ENCODE data around the gene ZFP36L1. TPM values are rescaled to one million over a fixed set of nuclear protein-coding genes. Genes with fewer than 3 reads are reported as not detected.

The ZFP36L1 gene
- total RNA-seq, 5 donors from 2014 or later (not counting 1 experiment from before 2014, with no cell fraction given) = 123 to 253 (median 233) TPM

DNA sequence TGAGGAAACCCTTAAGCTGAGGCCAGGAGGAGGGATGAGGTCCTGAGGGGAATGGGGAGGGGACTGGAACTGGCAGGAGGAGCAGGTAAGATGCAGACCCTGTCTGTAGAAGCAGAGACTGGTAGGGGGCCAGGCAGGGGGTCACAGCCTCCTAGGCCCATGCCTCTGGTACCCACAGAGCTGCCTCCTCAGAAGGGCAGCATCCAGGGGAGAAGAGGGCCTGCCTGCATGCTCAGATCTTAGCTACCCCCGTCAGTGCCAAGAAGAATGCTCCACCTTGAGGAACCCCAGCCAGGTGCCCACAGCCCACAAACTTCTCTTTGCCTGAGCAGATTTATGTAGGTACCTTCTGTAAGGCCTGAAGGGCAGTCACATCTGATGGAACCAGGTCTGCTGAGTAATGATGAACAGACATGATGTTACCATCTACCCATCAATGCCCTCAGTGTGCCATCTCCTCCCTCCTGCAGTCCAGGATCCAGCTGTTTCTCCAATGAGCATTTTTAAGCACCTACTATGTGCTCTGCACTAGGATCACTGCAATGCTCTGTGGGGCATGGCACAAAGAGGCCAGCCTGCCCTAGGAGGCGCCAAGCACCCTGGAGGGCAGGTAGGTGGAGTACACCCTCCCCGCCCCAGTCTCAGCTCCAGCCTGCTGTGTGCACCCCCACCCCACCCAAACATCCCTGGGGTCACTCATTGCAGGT lies 24.8 kb upstream of the ZFP36L1 start:
- Mint-ChIP-seq H3K4me3 (peak overlapping the region; percentile 75 to 89 (median 80)), H3K27me3 (no peaks in the 10 kb centered on the region), H3K36me3 (no peaks in the 10 kb centered on the region), H3K4me1 (peaks cover 67 to 86% (median 67%) of the 10 kb centered on the region in 3 donors), H3K9me3 (no peaks in the 10 kb centered on the region), H3K27ac (peak overlapping the region; percentile 89 to 92)
- Histone ChIP-seq H3K27me3 (replicated peaks in 1 of 2; ENCODE audit: control insufficient read depth in 2 of 2, extremely low read depth in 1 of 2, insufficient read depth in 2 of 2, low read length in 1 of 2) (no peaks in the 10 kb centered on the region), H3K4me3 (ENCODE audit: control insufficient read depth in 1 of 2, extremely low read depth in 1 of 2, low read length in 1 of 2) (no peak overlapping the region), H3K9me3 (no peaks in the 10 kb centered on the region), H3K4me1 (ENCODE audit: control insufficient read depth in 1 of 2, extremely low read depth in 1 of 2, insufficient read depth in 2 of 2, low read length in 2 of 2) (peaks cover 32 to 86% of the 10 kb centered on the region in 2 experiments), H3K36me3 (ENCODE audit: control insufficient read depth in 2 of 2, extremely low read depth in 1 of 2, insufficient read depth in 1 of 2, low read length in 1 of 2) (no peaks in the 10 kb centered on the region), H3K27ac (ENCODE audit: low read length) (no peak overlapping the region)
- CTCF ChIA-PET = interaction anchor here (0.8 to 6.5 kb wide), 12 partner anchors 26 to 873 kb away, joined by 3 to 95 read pairs (median 5); partner anchors contain the start of gene ZFP36L1 (in 1 of the 2)
- no peak for DNase-seq
- WGBS (ENCODE audit: insufficient coverage) = 100% methylated on average over 1 of the region's 3 CpGs
- POLR2A ChIA-PET = no interaction called here
- ATAC-seq (replicated peaks in 1 of 4) = no peak

DNA sequence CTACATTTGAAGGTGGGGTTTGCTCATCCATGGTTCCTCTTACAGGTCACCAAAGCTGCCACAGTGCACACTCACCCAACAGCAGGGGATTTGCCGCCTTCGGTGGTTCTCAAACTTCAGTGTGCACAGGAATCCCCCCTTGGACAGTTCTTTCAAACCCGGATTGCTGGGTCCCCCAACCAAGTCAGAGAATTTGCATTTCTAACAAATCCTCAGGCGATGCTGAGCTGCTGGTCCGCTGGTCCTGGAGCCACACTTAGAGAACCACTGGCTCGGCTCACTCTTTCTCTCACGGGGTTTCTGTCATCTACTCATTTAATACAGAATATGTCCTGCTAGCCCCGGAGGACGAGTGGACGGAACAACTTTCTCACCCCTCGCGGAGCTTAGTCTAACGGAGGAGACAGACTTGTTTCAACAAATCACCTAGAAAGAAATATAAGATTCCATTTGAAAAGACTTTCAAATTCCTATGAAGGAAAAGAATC lies 24.1 kb upstream of the ZFP36L1 start:
- H3K36me3 Mint-ChIP-seq = no peaks in the 10 kb centered on the region
- no peaks in the 10 kb centered on the region for H3K9me3 ChIP-seq
- ChIA-PET POLR2A (interaction anchor here (0.5 to 1.1 kb wide), 2 partner anchors 24 to 978 kb away, joined by 3 read pairs; partner anchors contain the start of gene ZFP36L1 (in 1 of the 2)), CTCF (interaction anchor here (0.8 to 6.5 kb wide), 17 partner anchors 16 to 1102 kb away, joined by 3 to 95 read pairs (median 5); partner anchors contain the start of gene ZFP36L1 (in 1 of the 2))
- H3K27me3 Mint-ChIP-seq = no peaks in the 10 kb centered on the region
- H3K4me3 ChIP-seq (ENCODE audit: control insufficient read depth in 1 of 2, extremely low read depth in 1 of 2, low read length in 1 of 2) = peak overlapping the region; percentile 62 to 73
- H3K27ac ChIP-seq (ENCODE audit: low read length) = peak overlapping the region; percentile 97
- H3K4me1 Mint-ChIP-seq = peaks cover 69 to 87% (median 71%) of the 10 kb centered on the region in 3 donors
- H3K27ac Mint-ChIP-seq = peak overlapping the region; percentile 89 to 92
- H3K36me3 ChIP-seq (ENCODE audit: control insufficient read depth in 2 of 2, extremely low read depth in 1 of 2, insufficient read depth in 1 of 2, low read length in 1 of 2) = no peaks in the 10 kb centered on the region
- peak overlapping the region; percentile 75 to 89 (median 80) for H3K4me3 Mint-ChIP-seq
- peaks cover 32 to 86% of the 10 kb centered on the region in 2 experiments for H3K4me1 ChIP-seq (ENCODE audit: control insufficient read depth in 1 of 2, extremely low read depth in 1 of 2, insufficient read depth in 2 of 2, low read length in 2 of 2)
- ATAC-seq (replicated peaks in 1 of 4) (no peak), DNase-seq (no peak)
- WGBS (ENCODE audit: insufficient coverage) = 40% methylated on average over 5 of the region's 13 CpGs
- H3K9me3 Mint-ChIP-seq = no peaks in the 10 kb centered on the region
- no peaks in the 10 kb centered on the region for H3K27me3 ChIP-seq (replicated peaks in 1 of 2; ENCODE audit: control insufficient read depth in 2 of 2, extremely low read depth in 1 of 2, insufficient read depth in 2 of 2, low read length in 1 of 2)

DNA sequence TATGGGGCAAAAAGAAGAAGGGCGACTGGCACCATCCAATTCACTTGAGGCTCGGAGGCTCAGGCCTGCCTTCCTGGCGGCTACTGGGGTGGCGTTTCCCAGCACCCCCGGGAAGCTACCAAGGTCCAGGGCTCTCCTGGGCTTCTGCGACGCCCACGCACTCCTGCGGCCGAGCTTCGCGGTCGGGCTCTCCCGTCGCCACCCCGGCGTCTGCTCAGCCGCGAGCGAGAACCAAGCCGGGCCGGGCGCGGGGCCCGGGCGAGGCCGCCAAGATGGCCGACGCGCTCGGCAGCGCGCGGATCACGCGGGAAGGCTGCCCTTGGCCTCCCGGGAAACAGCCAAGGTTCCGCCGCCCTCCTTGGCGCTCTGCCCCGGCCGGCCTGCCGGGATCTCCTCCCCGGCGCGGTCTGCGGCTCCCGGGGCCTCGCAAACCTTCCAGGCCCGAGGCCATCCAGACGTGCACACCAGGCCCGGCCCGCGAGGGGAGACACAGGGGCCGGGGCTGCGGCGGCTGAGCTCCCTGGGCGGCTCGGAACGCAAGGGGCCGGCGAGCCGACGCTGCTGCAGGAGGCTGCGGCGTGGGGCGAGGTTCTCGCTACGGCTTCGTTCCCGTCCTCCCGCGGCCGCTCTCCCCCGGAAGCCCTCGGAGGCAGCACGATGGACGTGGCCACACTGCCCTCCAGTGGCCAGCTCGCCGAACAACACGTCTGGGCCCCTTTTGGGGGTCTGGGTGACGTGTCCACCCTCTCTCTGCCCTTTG lies 23.5 kb upstream of the ZFP36L1 start:
- no peaks in the 10 kb centered on the region for H3K36me3 Mint-ChIP-seq
- no peaks in the 10 kb centered on the region for H3K27me3 ChIP-seq (replicated peaks in 1 of 2; ENCODE audit: control insufficient read depth in 2 of 2, extremely low read depth in 1 of 2, insufficient read depth in 2 of 2, low read length in 1 of 2)
- CTCF ChIA-PET = interaction anchor here (0.6 to 6.5 kb wide), 24 partner anchors 15 to 1101 kb away, joined by 3 to 95 read pairs (median 4); partner anchors contain the start of genes ZFP36L1 (in 1 of the 2) and ZFYVE26 (in 1 of the 2)
- peak overlapping the region; percentile 97 for H3K27ac ChIP-seq (ENCODE audit: low read length)
- ATAC-seq (replicated peaks in 1 of 4) (peak; percentile 76 to 82 (median 81)), DNase-seq (peak; percentile 63 to 93 (median 83))
- peak overlapping the region; percentile 97 to 98 for H3K27ac Mint-ChIP-seq
- POLR2A ChIA-PET = interaction anchor here (0.5 to 2.9 kb wide), 6 partner anchors 20 to 978 kb away, joined by 3 to 26 read pairs (median 8); partner anchors contain the start of gene ZFP36L1 (in 2 of the 2)
- H3K4me1 Mint-ChIP-seq = peaks cover 70 to 86% (median 71%) of the 10 kb centered on the region in 3 donors
- no peaks in the 10 kb centered on the region for H3K9me3 Mint-ChIP-seq
- no peaks in the 10 kb centered on the region for H3K36me3 ChIP-seq (ENCODE audit: control insufficient read depth in 2 of 2, extremely low read depth in 1 of 2, insufficient read depth in 1 of 2, low read length in 1 of 2)
- peaks cover 32 to 82% of the 10 kb centered on the region in 2 experiments for H3K4me1 ChIP-seq (ENCODE audit: control insufficient read depth in 1 of 2, extremely low read depth in 1 of 2, insufficient read depth in 2 of 2, low read length in 2 of 2)
- peak overlapping the region; percentile 79 to 89 (median 82) for H3K4me3 Mint-ChIP-seq
- H3K4me3 ChIP-seq (ENCODE audit: control insufficient read depth in 1 of 2, extremely low read depth in 1 of 2, low read length in 1 of 2) = peak overlapping the region; percentile 62 to 73
- H3K9me3 ChIP-seq = no peaks in the 10 kb centered on the region
- 0% methylated on average over 82 of the region's 82 CpGs for WGBS (ENCODE audit: insufficient coverage)
- no peaks in the 10 kb centered on the region for H3K27me3 Mint-ChIP-seq

DNA sequence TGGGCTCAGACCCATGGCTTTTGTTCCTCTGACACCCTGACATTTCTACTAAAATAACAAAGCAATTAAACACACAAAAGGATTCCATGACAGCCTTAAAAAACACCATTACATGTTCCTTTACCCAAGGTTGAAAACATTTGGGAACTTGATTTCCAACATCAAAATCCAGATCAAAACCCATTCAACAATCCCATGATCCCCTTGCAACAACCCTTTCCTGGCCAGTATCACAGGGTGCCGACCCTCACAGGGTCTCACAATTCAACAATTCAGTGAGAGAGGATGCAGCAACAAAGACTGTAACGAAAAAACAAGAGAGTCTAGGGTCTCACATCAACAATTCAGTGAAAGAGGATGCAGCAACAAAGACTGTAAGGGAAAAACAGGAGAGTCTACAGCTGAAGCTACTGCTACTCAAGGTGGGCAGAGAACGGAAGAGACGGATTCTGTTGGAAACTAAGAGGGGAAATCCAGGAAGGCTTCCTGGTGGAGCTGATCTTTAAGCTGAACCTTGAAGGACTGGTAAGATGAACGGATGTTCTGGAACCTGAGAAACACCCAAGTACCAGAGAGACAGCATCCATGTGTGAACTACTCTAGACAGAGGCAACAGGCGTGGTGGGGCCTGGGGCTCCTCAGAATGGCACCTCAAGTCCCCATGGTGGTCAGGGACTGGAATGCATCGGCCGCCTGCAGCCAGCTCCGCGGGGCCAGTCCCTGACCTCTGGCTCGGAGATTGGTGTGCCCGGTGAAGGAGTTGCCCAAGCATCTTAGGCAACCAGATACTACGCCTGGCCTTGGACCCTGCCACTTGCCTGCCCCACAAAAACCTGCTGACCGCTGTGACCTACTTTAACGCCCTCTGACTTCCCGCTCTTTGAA lies 22.7 kb upstream of the ZFP36L1 start:
- H3K36me3 ChIP-seq (ENCODE audit: control insufficient read depth in 2 of 2, extremely low read depth in 1 of 2, insufficient read depth in 1 of 2, low read length in 1 of 2) = no peaks in the 10 kb centered on the region
- peak overlapping the region; percentile 97 to 98 for H3K27ac Mint-ChIP-seq
- no peaks in the 10 kb centered on the region for H3K9me3 ChIP-seq
- ATAC-seq (replicated peaks in 1 of 4) (peak in 3 of 4 experiments; percentile 10 to 15 (median 11)), DNase-seq (peak in 6 of 35 experiments; percentile 14 to 62 (median 28))
- H3K4me1 ChIP-seq (ENCODE audit: control insufficient read depth in 1 of 2, extremely low read depth in 1 of 2, insufficient read depth in 2 of 2, low read length in 2 of 2) = peaks cover 28 to 77% of the 10 kb centered on the region in 2 experiments
- CTCF ChIA-PET = interaction anchor here (1.0 to 6.5 kb wide), 13 partner anchors 14 to 999 kb away, joined by 3 to 95 read pairs (median 6); partner anchors contain the start of genes ZFP36L1 (in 1 of the 2) and ZFYVE26 (in 1 of the 2)
- H3K36me3 Mint-ChIP-seq = no peaks in the 10 kb centered on the region
- WGBS (ENCODE audit: insufficient coverage) = 12% methylated on average over 11 of the region's 16 CpGs
- H3K27ac ChIP-seq (ENCODE audit: low read length) = peak overlapping the region; percentile 97
- no peaks in the 10 kb centered on the region for H3K27me3 Mint-ChIP-seq
- peak overlapping the region; percentile 62 to 73 for H3K4me3 ChIP-seq (ENCODE audit: control insufficient read depth in 1 of 2, extremely low read depth in 1 of 2, low read length in 1 of 2)
- POLR2A ChIA-PET = interaction anchor here (0.5 to 2.9 kb wide), 10 partner anchors 10 to 1496 kb away, joined by 3 to 26 read pairs (median 6); partner anchors contain the start of gene ZFP36L1 (in 2 of the 2)
- H3K9me3 Mint-ChIP-seq = no peaks in the 10 kb centered on the region
- no peaks in the 10 kb centered on the region for H3K27me3 ChIP-seq (replicated peaks in 1 of 2; ENCODE audit: control insufficient read depth in 2 of 2, extremely low read depth in 1 of 2, insufficient read depth in 2 of 2, low read length in 1 of 2)
- H3K4me1 Mint-ChIP-seq = peaks cover 70 to 85% (median 74%) of the 10 kb centered on the region in 3 donors
- peak overlapping the region; percentile 79 to 89 (median 82) for H3K4me3 Mint-ChIP-seq

DNA sequence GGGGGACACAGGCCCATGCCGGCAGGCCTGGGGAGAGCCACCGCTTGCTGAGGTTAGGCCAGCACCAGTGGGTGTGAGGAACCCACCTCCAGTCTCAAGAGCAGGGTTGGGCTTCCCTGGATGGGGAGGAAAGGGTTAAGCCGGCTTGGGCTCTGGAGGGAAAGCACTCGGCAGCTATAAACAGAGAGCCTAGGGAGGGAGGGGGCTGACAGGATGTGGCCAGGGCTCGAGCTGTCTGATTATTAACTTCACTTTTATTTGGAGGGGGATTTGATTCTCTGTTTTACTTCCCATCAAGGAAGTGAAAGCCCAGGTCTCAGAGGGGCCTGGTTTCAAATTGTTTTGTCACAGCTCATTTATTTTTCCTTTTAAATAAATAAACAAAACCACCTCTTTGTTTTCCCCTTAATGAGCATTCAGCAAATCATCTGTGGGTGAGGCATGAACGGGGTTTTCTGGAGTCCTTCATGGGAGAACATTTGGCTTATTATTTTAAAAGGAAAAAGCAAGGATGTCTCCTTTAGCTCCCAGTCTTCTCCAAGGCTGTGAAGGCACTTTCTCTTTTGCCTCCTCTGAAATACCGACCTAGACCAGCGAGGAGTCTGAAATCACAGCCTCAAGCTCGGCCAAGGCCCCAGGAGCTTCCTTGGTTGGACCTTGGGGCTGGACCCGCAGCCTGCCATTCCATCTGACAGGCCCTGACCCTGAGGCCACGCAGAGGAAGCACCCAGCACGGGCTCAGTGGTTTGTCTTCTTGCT lies 21.9 kb upstream of the ZFP36L1 start:
- Histone ChIP-seq H3K27me3 (replicated peaks in 1 of 2; ENCODE audit: control insufficient read depth in 2 of 2, extremely low read depth in 1 of 2, insufficient read depth in 2 of 2, low read length in 1 of 2) (no peaks in the 10 kb centered on the region), H3K9me3 (no peaks in the 10 kb centered on the region), H3K4me1 (ENCODE audit: control insufficient read depth in 1 of 2, extremely low read depth in 1 of 2, insufficient read depth in 2 of 2, low read length in 2 of 2) (peaks cover 23 to 69% of the 10 kb centered on the region in 2 experiments), H3K36me3 (ENCODE audit: control insufficient read depth in 2 of 2, extremely low read depth in 1 of 2, insufficient read depth in 1 of 2, low read length in 1 of 2) (no peaks in the 10 kb centered on the region), H3K27ac (ENCODE audit: low read length) (peak overlapping the region; percentile 97), H3K4me3 (ENCODE audit: control insufficient read depth in 1 of 2, extremely low read depth in 1 of 2, low read length in 1 of 2) (peak overlapping the region; percentile 62 to 73)
- WGBS (ENCODE audit: insufficient coverage) = 2% methylated on average over 6 of the region's 12 CpGs
- Mint-ChIP-seq H3K27ac (peak overlapping the region; percentile 97 to 98), H3K4me1 (peaks cover 67 to 84% (median 72%) of the 10 kb centered on the region in 3 donors), H3K9me3 (no peaks in the 10 kb centered on the region), H3K4me3 (peak overlapping the region; percentile 79 to 89 (median 82)), H3K36me3 (no peaks in the 10 kb centered on the region), H3K27me3 (no peaks in the 10 kb centered on the region)
- ChIA-PET POLR2A (interaction anchor here (0.5 to 2.9 kb wide), 15 partner anchors 8 to 1495 kb away, joined by 3 to 26 read pairs (median 4); partner anchors contain the start of gene ZFP36L1 (in 2 of the 2)), CTCF (interaction anchor here (0.5 to 6.5 kb wide), 17 partner anchors 14 to 978 kb away, joined by 3 to 95 read pairs (median 4); partner anchors contain the start of gene ZFP36L1 (in 1 of the 2))
- peak in 33 of 35 experiments; percentile 40 to 75 (median 57) for DNase-seq
- ATAC-seq (replicated peaks in 1 of 4) = peak; percentile 25 to 41 (median 34)
